HepG2 (cell line): Measurements from ENCODE around the gene MXRA8. TPM values are rescaled to one million over a fixed set of nuclear protein-coding genes. Genes with fewer than 3 reads are reported as not detected.

Source experiments
- ATF1 ChIP-seq: IDR thresholded peaks from 2 replicates; pipeline ENCODE4 v1.6.1; 2016; ENCODE audit warnings: mild to moderate bottlenecking, control low read depth
- CHD2 ChIP-seq: IDR thresholded peaks from 2 replicates; pipeline ENCODE4 v1.6.1; 2011; ENCODE audit warnings: low read depth, low read length, improper control_type of control experiment
- DMAP1 ChIP-seq: IDR thresholded peaks from 2 replicates; pipeline ENCODE4 v1.6.1; 2016
- DNMT3B ChIP-seq: conservative IDR thresholded peaks from 2 replicates; pipeline ENCODE4 v1.6.1; 2016; ENCODE audit warnings: missing biosample characterization, control low read depth
- EED ChIP-seq: sonication (generic); formaldehyde crosslinking; IDR thresholded peaks from 2 replicates; pipeline ENCODE4 v1.5.0; 2020; ENCODE audit warnings: mild to moderate bottlenecking, missing genetic modification reagents
- HNRNPUL1 ChIP-seq: fragments of 200-400 bp; formaldehyde crosslinking; IDR thresholded peaks from 2 replicates; pipeline ENCODE4 v1.6.1; 2017; ENCODE audit warnings: low read depth, mild to moderate bottlenecking, low read length, moderate library complexity
- KDM1A ChIP-seq: IDR thresholded peaks from 2 replicates; pipeline ENCODE4 v1.6.1; 2016; ENCODE audit warnings: missing compliant biosample characterization
- SIX1 ChIP-seq: sonication (generic); formaldehyde crosslinking; IDR thresholded peaks from 2 replicates; pipeline ENCODE4 v1.4.0; 2020; ENCODE audit warnings: missing genetic modification reagents, borderline replicate concordance
- SNAI1 ChIP-seq: sonication (generic); formaldehyde crosslinking; IDR thresholded peaks from 2 replicates; pipeline ENCODE4 v1.5.0; 2020; ENCODE audit warnings: mild to moderate bottlenecking, missing genetic modification reagents, borderline replicate concordance
- SP5 ChIP-seq: IDR thresholded peaks from 2 replicates; pipeline ENCODE4 v1.6.1; 2016; ENCODE audit warnings: low read depth, borderline replicate concordance
- SRF ChIP-seq: IDR thresholded peaks from 2 replicates; pipeline ENCODE4 v1.6.1; 2011; ENCODE audit warnings: mild to moderate bottlenecking, low read depth, low read length, moderate library complexity
- THAP11 ChIP-seq: IDR thresholded peaks from 2 replicates; pipeline ENCODE4 v1.6.1; 2016; ENCODE audit warnings: missing biosample characterization, missing genetic modification reagents
- ZBTB20 ChIP-seq: sonication (generic); formaldehyde crosslinking; IDR thresholded peaks from 2 replicates; pipeline ENCODE4 v1.8.1; 2023; ENCODE audit warnings: missing genetic modification reagents, low read depth, mild to moderate bottlenecking, borderline replicate concordance
- ZFP1 ChIP-seq: IDR thresholded peaks from 2 replicates; pipeline ENCODE4 v1.6.1; 2016
- ZNF605 ChIP-seq: sonication (generic); formaldehyde crosslinking; IDR thresholded peaks from 2 replicates; pipeline ENCODE4 v1.8.0; 2022; ENCODE audit warnings: mild to moderate bottlenecking, missing genetic modification reagents
- ZNF629 ChIP-seq: sonication (generic); formaldehyde crosslinking; conservative IDR thresholded peaks from 2 replicates; pipeline ENCODE4 v1.5.0; 2020; ENCODE audit warnings: missing genetic modification reagents
- ZNF772 ChIP-seq: sonication (generic); formaldehyde crosslinking; IDR thresholded peaks from 2 replicates; pipeline ENCODE4 v1.5.0; 2020; ENCODE audit warnings: mild to moderate bottlenecking, missing genetic modification reagents
- polyA plus RNA-seq, 8 experiments: library from polyadenylated mRNA; depleted of rRNA in 3 of 8; stranded (reverse) in 7 of 8; unstranded in 1 of 8; fragments of >200 nt; fragmentation: Illumina TruSeq in 4 of 8; extraction: Trizol in 4 of 8; gene quantifications; 2 replicates each; pipeline versions ENCODE4 v1.2.1 to v1.2.3, GENCODE V29; 2011 to 2016; ENCODE audit warnings: low read depth in 4 of 8, missing spikeins in 1 of 8, mixed read lengths in 1 of 8; ENCODE audit not compliant: insufficient read depth in 1 of 8
- total RNA-seq, 5 experiments: library from RNA; depleted of rRNA; stranded (reverse); fragments of >200 nt; fragmentation: Illumina TruSeq; extraction: Trizol; gene quantifications; 2 replicates each; pipeline ENCODE4 v1.2.3, GENCODE V29; 2016; ENCODE audit warnings: low read depth in 1 of 5
- TF ChIP-seq, protein P1 (sequence below): IDR thresholded peaks from 2 replicates; pipeline ENCODE4 v1.6.1; 2016; ENCODE audit warnings: missing genetic modification reagents, missing compliant biosample characterization
- TF ChIP-seq, protein P2 (sequence below): sonication (generic); formaldehyde crosslinking; IDR thresholded peaks from 2 replicates; pipeline ENCODE4 v1.5.0; 2020; ENCODE audit warnings: missing genetic modification reagents
- TF ChIP-seq, protein P3 (sequence below): sonication (generic); formaldehyde crosslinking; IDR thresholded peaks from 2 replicates; pipeline ENCODE4 v1.5.0; 2020; ENCODE audit warnings: mild to moderate bottlenecking, missing genetic modification reagents
- TF ChIP-seq, protein P4 (sequence below): sonication (generic); formaldehyde crosslinking; IDR thresholded peaks from 2 replicates; pipeline ENCODE4 v1.9.0; 2021; ENCODE audit warnings: missing genetic modification reagents, borderline replicate concordance
- TF ChIP-seq, protein P5 (sequence below): sonication (generic); formaldehyde crosslinking; IDR thresholded peaks from 2 replicates; pipeline ENCODE4 v1.4.0; 2020; ENCODE audit warnings: missing genetic modification reagents, low read depth, mild to moderate bottlenecking, borderline replicate concordance
- TF ChIP-seq, protein P6 (sequence below): sonication (generic); IDR thresholded peaks from 2 replicates; pipeline ENCODE4 v1.6.1; 2016; ENCODE audit warnings: low read depth, borderline replicate concordance

MXRA8 gene
- total and polyA plus RNA-seq, 2 of the 13 experiments (the other 11 are each of a cell fraction or from before 2014, with no cell fraction given), result 19.8 to 44.8 TPM

DNA sequence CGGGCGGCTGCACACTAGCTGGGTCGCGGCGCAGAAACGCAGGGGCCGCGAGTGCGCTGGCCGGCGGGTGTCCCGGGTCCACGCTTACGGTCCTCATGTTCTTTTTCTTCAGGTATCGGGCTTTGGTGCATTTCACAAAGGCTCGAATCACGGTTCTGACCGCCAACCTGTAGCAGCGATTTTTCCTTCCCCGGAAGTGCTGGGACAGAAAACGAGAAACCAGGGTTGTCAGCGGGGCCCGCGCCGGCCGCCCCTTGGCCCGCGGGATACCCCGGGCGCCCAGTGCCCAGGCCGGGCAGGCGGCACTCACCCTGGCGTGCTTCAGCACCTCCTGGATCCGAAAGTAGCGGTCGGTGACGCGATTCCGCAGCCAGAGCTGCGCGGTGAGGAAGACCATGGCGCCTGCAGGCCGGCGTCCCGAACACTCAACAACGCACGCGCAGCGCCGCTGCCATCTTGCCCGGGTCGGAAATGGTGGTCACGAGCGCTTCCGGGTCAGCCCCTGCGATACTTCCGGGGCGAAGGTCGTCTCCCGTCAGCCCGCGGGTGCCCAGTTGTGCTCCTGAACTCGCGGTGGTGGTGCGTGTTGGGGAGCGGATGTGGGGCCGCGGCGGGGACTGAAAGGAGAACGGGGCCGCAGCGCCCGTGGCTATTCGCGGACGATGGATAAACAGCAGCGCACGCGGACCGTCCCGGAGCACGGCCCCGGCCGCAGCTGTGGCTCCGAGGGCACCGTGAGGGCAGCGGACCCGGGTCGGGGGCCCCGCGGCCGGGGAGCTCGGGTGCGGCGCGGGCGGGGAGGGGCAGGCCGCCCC lies 48.7 kb upstream of the MXRA8 start, which contains the start of gene MRPL20 (continued):
- TF ChIP-seq SP5 (CRISPR knock-in tag) (0 out of 2 replicates have a peak, but pooled peaks have one; percentile 40), EED (CRISPR knock-in tag) (no peak), ZNF772 (CRISPR knock-in tag) (peak; percentile 59), ATF1 (CRISPR knock-in tag) (no peak), SIX1 (CRISPR knock-in tag) (no peak), DNMT3B (CRISPR knock-in tag) (no peak; the same call in 1 of the 2 replicates), SRF (no peak), SNAI1 (CRISPR knock-in tag) (no peak), HNRNPUL1 (peak; percentile 21; the same call in 1 of the 2 replicates), THAP11 (CRISPR knock-in tag) (peak; percentile 97), DMAP1 (CRISPR knock-in tag) (peak; percentile 97), ZNF605 (CRISPR knock-in tag) (peak; percentile 87), CHD2 (peak; percentile 77), ZFP1 (no peak), KDM1A (CRISPR knock-in tag) (0 out of 2 replicates have a peak, but pooled peaks have one; percentile 9), ZBTB20 (peak; percentile 75; the same call in 1 of the 2 replicates), ZNF629 (CRISPR knock-in tag) (no peak)
- TF ChIP-seq, protein P1, sequence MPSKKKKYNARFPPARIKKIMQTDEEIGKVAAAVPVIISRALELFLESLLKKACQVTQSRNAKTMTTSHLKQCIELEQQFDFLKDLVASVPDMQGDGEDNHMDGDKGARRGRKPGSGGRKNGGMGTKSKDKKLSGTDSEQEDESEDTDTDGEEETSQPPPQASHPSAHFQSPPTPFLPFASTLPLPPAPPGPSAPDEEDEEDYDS (CRISPR knock-in tag), result peak; percentile 94
- TF ChIP-seq, protein P2, sequence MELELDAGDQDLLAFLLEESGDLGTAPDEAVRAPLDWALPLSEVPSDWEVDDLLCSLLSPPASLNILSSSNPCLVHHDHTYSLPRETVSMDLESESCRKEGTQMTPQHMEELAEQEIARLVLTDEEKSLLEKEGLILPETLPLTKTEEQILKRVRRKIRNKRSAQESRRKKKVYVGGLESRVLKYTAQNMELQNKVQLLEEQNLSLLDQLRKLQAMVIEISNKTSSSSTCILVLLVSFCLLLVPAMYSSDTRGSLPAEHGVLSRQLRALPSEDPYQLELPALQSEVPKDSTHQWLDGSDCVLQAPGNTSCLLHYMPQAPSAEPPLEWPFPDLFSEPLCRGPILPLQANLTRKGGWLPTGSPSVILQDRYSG, result no peak
- TF ChIP-seq, protein P3, sequence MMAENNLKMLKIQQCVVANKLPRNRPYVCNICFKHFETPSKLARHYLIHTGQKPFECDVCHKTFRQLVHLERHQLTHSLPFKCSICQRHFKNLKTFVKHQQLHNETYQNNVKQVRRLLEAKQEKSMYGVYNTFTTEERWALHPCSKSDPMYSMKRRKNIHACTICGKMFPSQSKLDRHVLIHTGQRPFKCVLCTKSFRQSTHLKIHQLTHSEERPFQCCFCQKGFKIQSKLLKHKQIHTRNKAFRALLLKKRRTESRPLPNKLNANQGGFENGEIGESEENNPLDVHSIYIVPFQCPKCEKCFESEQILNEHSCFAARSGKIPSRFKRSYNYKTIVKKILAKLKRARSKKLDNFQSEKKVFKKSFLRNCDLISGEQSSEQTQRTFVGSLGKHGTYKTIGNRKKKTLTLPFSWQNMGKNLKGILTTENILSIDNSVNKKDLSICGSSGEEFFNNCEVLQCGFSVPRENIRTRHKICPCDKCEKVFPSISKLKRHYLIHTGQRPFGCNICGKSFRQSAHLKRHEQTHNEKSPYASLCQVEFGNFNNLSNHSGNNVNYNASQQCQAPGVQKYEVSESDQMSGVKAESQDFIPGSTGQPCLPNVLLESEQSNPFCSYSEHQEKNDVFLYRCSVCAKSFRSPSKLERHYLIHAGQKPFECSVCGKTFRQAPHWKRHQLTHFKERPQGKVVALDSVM (CRISPR knock-in tag), result no peak
- TF ChIP-seq, protein P4, sequence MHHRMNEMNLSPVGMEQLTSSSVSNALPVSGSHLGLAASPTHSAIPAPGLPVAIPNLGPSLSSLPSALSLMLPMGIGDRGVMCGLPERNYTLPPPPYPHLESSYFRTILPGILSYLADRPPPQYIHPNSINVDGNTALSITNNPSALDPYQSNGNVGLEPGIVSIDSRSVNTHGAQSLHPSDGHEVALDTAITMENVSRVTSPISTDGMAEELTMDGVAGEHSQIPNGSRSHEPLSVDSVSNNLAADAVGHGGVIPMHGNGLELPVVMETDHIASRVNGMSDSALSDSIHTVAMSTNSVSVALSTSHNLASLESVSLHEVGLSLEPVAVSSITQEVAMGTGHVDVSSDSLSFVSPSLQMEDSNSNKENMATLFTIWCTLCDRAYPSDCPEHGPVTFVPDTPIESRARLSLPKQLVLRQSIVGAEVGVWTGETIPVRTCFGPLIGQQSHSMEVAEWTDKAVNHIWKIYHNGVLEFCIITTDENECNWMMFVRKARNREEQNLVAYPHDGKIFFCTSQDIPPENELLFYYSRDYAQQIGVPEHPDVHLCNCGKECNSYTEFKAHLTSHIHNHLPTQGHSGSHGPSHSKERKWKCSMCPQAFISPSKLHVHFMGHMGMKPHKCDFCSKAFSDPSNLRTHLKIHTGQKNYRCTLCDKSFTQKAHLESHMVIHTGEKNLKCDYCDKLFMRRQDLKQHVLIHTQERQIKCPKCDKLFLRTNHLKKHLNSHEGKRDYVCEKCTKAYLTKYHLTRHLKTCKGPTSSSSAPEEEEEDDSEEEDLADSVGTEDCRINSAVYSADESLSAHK (CRISPR knock-in tag), result peak; percentile 67; the same call in 1 of the 2 replicates
- TF ChIP-seq, protein P5, sequence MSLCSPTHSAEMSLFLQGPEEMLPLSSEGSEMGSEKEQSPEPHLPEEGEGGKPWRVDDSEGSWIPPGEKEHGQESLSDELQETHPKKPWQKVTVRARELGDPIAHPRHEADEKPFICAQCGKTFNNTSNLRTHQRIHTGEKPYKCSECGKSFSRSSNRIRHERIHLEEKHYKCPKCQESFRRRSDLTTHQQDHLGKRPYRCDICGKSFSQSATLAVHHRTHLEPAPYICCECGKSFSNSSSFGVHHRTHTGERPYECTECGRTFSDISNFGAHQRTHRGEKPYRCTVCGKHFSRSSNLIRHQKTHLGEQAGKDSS, result peak; percentile 74; the same call in 1 of the 2 replicates
- TF ChIP-seq, protein P6, sequence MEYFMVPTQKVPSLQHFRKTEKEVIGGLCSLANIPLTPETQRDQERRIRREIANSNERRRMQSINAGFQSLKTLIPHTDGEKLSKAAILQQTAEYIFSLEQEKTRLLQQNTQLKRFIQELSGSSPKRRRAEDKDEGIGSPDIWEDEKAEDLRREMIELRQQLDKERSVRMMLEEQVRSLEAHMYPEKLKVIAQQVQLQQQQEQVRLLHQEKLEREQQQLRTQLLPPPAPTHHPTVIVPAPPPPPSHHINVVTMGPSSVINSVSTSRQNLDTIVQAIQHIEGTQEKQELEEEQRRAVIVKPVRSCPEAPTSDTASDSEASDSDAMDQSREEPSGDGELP, result peak; percentile 51; the same call in 1 of the 2 replicates
